Measurements from ENCODE around the gene CASZ1.
A peak's percentile ranks its signal among the peaks of the same experiment; 100 is the strongest.

Gene CASZ1

DNA sequence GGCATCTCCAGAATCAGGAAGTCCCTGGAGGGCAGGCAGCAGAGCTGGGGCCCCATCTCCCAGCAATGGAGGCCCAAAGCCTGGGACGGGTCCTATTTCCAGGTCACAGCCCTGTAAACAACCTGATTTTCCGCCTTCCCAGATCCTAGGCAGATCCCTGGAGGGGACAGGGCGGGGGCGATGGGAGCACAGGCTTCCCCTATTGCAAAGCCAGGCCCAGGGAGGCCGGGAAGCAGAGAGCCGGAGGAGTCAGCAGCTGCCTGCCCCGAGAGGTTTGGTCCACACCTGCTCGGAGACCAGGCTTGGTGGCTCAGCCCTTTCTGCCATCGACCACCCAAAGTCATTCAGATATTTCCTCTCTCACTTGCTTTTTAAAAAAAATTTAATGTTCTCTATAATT is 29.2 kb downstream of the CASZ1 start:
- H3K27me3 ChIP-seq (ENCODE audit: low read depth, low read length) = no peaks in the 10 kb centered on the region
- no peaks in the 10 kb centered on the region for H3K9me3 ChIP-seq (ENCODE audit: control insufficient read depth in 1 of 2, low read length in 2 of 2)
- H3K36me3 ChIP-seq (ENCODE audit: control insufficient read depth in 1 of 2, insufficient read depth in 2 of 2, low read length in 2 of 2) = no peaks in the 10 kb centered on the region
- no peak overlapping the region for H3K27ac ChIP-seq (ENCODE audit: low read length)
- no peak overlapping the region for H3K4me3 ChIP-seq (ENCODE audit: low read depth in 1 of 2, low read length in 2 of 2)
- peaks cover 5 to 14% of the 10 kb centered on the region in 2 donors for H3K4me1 ChIP-seq (ENCODE audit: control insufficient read depth in 1 of 2, insufficient read depth in 2 of 2, low read length in 2 of 2)

DNA sequence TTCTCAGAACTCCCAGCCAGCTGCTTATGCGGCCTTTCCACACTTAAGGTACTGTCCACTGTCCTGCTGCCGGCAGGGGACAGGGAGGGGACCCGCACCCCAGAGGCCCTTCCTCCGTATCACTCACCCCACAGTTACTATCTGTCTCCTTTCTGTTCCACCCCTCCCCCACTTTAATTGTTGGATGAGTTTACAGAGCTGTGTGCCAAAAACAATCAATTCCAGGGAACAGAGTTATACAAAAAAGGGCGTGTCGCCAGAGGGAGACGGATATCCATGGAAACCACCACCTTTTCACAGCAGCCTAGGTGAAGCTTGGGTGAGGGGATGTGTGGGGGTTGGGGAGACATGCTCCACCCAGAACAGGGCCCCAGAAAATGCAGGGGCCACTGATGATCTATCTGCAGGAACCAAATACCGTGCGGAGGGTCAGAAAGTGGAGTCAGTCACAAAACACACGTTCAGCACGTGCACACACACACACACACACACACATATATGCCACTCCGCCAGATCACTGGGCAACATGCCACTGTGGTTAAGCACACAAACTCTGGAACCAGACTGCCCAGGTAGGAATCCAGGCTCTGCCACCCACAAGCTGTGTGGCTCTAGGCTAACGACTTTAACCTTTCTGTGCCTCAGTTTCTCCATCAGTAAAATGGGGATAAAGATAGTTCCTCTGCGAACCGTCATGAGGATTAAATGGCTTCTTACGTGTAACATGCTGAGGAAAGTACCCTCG is 30.5 kb downstream of the CASZ1 start:
- Histone ChIP-seq H3K27ac (ENCODE audit: low read length) (no peak overlapping the region), H3K9me3 (ENCODE audit: control insufficient read depth in 1 of 2, low read length in 2 of 2) (no peaks in the 10 kb centered on the region), H3K4me3 (ENCODE audit: low read depth in 1 of 2, low read length in 2 of 2) (no peak overlapping the region), H3K36me3 (ENCODE audit: control insufficient read depth in 1 of 2, insufficient read depth in 2 of 2, low read length in 2 of 2) (no peaks in the 10 kb centered on the region), H3K4me1 (ENCODE audit: control insufficient read depth in 1 of 2, insufficient read depth in 2 of 2, low read length in 2 of 2) (peaks cover 5 to 24% of the 10 kb centered on the region in 2 donors), H3K27me3 (ENCODE audit: low read depth, low read length) (no peaks in the 10 kb centered on the region)

DNA sequence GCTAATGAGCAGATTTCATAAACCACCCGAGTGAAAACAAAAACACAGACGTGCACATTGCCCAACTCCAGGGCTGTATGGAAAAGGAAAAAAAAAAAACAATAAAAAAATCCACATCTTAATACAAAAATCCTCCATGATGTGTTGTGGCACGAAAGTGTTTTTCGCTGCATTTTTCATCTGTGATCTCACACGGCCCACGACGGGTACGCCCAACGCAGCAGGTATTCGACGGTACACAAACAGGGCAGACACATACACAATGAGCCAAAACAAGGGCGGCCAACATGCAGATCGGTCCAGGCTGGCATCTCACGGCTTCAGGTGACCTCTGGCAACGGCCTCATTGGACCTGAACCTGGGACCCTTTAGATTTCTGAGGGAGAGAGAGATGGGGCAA is 31.1 kb downstream of the CASZ1 start:
- Histone ChIP-seq H3K27ac (ENCODE audit: low read length) (no peak overlapping the region), H3K36me3 (ENCODE audit: control insufficient read depth in 1 of 2, insufficient read depth in 2 of 2, low read length in 2 of 2) (no peaks in the 10 kb centered on the region), H3K4me3 (ENCODE audit: low read depth in 1 of 2, low read length in 2 of 2) (no peak overlapping the region)

DNA sequence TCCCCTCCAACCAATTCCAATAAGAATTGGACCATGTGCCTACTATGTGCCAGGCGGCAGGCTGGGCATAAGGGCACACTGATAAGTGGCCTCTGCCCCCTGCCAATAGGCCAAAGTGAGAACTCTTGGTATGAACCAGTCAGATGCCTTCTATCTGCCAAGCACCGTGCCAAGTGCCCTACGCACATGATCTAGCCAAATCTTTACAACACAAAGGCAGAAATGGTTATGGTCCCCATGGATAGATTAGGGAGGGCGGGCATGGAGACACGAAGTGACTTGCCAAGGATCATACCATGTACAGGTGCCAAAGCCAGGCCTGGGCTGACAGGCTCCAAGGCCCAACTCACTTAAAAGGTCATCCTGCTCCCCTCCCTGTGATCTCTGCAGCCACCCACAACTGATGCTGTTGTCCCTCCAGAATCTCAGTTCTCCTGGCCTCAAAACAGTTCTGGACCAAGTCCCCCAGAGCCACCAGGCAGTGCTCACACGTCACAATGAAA is 32.1 kb downstream of the CASZ1 start:
- no peaks in the 10 kb centered on the region for H3K36me3 ChIP-seq (ENCODE audit: control insufficient read depth in 1 of 2, insufficient read depth in 2 of 2, low read length in 2 of 2)
- no peaks in the 10 kb centered on the region for H3K27me3 ChIP-seq (ENCODE audit: low read depth, low read length)
- H3K4me1 ChIP-seq (ENCODE audit: control insufficient read depth in 1 of 2, insufficient read depth in 2 of 2, low read length in 2 of 2) = peaks cover 5 to 24% of the 10 kb centered on the region in 2 donors
- H3K27ac ChIP-seq (ENCODE audit: low read length) = no peak overlapping the region
- no peaks in the 10 kb centered on the region for H3K9me3 ChIP-seq (ENCODE audit: control insufficient read depth in 1 of 2, low read length in 2 of 2)
- no peak overlapping the region for H3K4me3 ChIP-seq (ENCODE audit: low read depth in 1 of 2, low read length in 2 of 2)

More for the DNA sequence above, 31.1 kb downstream of the CASZ1 start:
- H3K9me3 ChIP-seq (ENCODE audit: control insufficient read depth in 1 of 2, low read length in 2 of 2) = no peaks in the 10 kb centered on the region
- peaks cover 5 to 24% of the 10 kb centered on the region in 2 donors for H3K4me1 ChIP-seq (ENCODE audit: control insufficient read depth in 1 of 2, insufficient read depth in 2 of 2, low read length in 2 of 2)
- no peaks in the 10 kb centered on the region for H3K27me3 ChIP-seq (ENCODE audit: low read depth, low read length)

DNA sequence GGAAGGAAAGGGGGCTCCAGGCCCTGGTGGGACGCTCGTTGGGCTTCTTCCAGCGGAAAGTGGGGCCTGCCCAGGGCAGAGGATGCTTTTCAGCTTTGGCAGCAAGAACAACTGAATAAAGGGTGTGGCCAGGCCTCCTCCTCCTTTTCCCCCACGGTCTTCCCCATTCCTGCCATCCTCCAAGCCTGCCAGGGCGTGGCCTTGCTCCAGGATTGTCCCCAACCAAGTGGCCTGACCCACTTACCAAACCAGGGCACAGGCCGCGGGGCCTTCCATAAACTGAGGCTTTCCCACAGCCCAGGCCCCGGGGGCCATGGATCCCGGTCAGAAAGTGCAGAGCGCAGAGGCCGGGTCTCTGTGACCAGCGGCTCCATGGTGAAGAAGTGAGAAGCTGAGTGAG is 33.6 kb downstream of the CASZ1 start:
- Histone ChIP-seq H3K4me1 (ENCODE audit: control insufficient read depth in 1 of 2, insufficient read depth in 2 of 2, low read length in 2 of 2) (peaks cover 7 to 24% of the 10 kb centered on the region in 2 donors), H3K27ac (ENCODE audit: low read length) (no peak overlapping the region), H3K27me3 (ENCODE audit: low read depth, low read length) (no peaks in the 10 kb centered on the region), H3K36me3 (ENCODE audit: control insufficient read depth in 1 of 2, insufficient read depth in 2 of 2, low read length in 2 of 2) (no peaks in the 10 kb centered on the region), H3K4me3 (ENCODE audit: low read depth in 1 of 2, low read length in 2 of 2) (no peak overlapping the region), H3K9me3 (ENCODE audit: control insufficient read depth in 1 of 2, low read length in 2 of 2) (no peaks in the 10 kb centered on the region)

DNA sequence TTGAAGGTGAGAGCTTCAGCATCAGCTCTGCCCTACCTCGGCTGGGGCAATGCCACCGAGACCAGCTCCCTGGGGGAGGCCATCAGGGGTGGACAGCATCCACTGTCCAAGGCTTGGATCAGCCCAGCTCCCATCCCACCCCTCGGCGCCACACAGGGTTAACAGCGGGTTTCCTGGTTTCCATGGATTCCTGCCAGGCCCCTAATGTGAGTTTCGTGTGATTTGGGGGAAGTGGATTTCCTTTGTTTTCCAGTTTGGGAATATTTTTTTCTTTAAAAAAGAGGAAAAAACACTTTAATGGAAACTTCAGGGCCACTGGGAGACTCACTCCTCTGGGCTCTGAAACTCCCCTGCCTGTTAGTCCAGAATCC is 34.3 kb downstream of the CASZ1 start:
- peaks cover 8 to 27% of the 10 kb centered on the region in 2 donors for H3K4me1 ChIP-seq (ENCODE audit: control insufficient read depth in 1 of 2, insufficient read depth in 2 of 2, low read length in 2 of 2)
- no peaks in the 10 kb centered on the region for H3K36me3 ChIP-seq (ENCODE audit: control insufficient read depth in 1 of 2, insufficient read depth in 2 of 2, low read length in 2 of 2)
- no peaks in the 10 kb centered on the region for H3K27me3 ChIP-seq (ENCODE audit: low read depth, low read length)
- H3K4me3 ChIP-seq (ENCODE audit: low read depth in 1 of 2, low read length in 2 of 2) = no peak overlapping the region
- no peaks in the 10 kb centered on the region for H3K9me3 ChIP-seq (ENCODE audit: control insufficient read depth in 1 of 2, low read length in 2 of 2)
- H3K27ac ChIP-seq (ENCODE audit: low read length) = peak overlapping the region; percentile 67

DNA sequence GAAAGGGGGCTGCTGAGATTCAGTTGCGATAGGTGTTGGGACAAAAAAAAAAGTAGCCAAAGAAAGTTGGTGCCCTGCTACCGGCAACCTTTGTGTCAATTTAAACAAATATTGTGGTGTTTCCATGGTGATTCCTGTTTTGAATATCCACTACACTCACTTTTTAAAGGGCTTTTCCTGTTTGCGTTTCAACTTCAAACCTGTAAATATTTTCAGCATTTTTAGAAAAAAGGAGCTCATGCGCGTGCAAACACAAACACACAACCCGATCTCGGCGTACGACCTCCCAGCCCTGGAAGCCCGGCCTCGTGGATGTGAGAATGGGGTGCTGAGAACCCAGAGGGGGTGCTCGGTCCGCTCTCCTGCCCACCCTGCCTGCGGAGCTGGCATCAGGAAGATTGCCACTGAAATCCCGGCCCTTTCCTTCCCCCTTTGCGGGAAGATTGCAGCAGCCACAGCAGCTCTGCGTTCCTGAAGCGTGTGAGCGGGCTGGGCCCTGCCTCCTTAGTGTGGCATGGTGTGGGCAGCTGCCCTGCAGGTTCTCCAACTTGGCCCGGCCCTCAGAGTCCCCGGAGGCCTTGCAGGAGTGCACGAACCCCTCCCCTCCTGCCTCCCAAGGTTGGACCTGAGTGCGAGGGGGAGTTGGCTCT is 34.8 kb downstream of the CASZ1 start:
- H3K4me3 ChIP-seq (ENCODE audit: low read depth in 1 of 2, low read length in 2 of 2) = no peak overlapping the region
- peaks cover 8 to 31% of the 10 kb centered on the region in 2 donors for H3K4me1 ChIP-seq (ENCODE audit: control insufficient read depth in 1 of 2, insufficient read depth in 2 of 2, low read length in 2 of 2)
- no peaks in the 10 kb centered on the region for H3K27me3 ChIP-seq (ENCODE audit: low read depth, low read length)
- no peaks in the 10 kb centered on the region for H3K36me3 ChIP-seq (ENCODE audit: control insufficient read depth in 1 of 2, insufficient read depth in 2 of 2, low read length in 2 of 2)
- H3K27ac ChIP-seq (ENCODE audit: low read length) = peak overlapping the region; percentile 67
- no peaks in the 10 kb centered on the region for H3K9me3 ChIP-seq (ENCODE audit: control insufficient read depth in 1 of 2, low read length in 2 of 2)

DNA sequence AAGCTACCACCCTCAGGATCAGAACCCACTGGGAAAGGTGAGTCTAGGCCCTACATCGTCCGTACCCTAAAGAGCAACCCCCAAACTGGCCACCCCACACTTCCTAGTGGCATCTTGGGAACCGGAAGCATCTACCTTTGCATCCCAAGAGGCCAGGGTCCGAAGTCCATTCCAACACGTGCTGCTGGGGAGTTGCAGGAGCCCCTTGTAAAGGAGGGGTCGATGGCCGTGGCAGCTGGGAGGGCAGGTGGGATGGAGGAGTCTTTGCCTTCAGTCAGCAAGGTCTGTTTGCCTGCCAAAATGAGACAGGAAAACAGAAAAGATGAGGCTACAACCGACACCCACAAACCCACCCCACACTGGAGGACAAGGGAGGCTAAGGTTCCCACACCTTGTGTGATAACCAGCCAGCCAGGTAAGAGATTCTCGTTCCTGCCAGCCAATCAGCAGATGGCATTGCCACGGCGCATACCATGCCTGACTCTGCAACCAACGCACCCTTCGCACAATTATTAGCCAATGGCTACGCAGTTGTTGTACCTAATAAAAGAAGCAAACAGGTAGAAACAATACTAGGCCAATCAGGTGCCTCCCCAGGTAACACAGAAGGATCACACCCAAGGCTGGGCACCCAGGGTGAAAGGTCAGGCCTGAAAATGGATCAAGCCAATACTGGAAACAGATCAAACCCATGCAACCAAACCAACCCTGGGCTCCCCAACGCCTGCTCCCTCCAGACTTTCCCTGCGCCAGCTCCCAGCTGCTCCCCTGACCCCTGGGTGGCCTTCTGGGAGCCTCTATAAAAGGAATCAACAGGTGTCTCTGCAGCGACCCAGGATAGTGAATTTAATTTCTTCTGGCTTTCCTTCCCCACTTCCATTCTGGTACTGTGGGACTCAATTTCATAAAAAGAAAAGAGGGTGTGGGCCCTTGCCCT is 35.6 kb downstream of the CASZ1 start:
- Histone ChIP-seq H3K36me3 (ENCODE audit: control insufficient read depth in 1 of 2, insufficient read depth in 2 of 2, low read length in 2 of 2) (no peaks in the 10 kb centered on the region), H3K27ac (ENCODE audit: low read length) (peak overlapping the region; percentile 67), H3K9me3 (ENCODE audit: control insufficient read depth in 1 of 2, low read length in 2 of 2) (no peaks in the 10 kb centered on the region), H3K27me3 (ENCODE audit: low read depth, low read length) (no peaks in the 10 kb centered on the region), H3K4me3 (ENCODE audit: low read depth in 1 of 2, low read length in 2 of 2) (no peak overlapping the region), H3K4me1 (ENCODE audit: control insufficient read depth in 1 of 2, insufficient read depth in 2 of 2, low read length in 2 of 2) (peaks cover 3 to 26% of the 10 kb centered on the region in 2 donors)

DNA sequence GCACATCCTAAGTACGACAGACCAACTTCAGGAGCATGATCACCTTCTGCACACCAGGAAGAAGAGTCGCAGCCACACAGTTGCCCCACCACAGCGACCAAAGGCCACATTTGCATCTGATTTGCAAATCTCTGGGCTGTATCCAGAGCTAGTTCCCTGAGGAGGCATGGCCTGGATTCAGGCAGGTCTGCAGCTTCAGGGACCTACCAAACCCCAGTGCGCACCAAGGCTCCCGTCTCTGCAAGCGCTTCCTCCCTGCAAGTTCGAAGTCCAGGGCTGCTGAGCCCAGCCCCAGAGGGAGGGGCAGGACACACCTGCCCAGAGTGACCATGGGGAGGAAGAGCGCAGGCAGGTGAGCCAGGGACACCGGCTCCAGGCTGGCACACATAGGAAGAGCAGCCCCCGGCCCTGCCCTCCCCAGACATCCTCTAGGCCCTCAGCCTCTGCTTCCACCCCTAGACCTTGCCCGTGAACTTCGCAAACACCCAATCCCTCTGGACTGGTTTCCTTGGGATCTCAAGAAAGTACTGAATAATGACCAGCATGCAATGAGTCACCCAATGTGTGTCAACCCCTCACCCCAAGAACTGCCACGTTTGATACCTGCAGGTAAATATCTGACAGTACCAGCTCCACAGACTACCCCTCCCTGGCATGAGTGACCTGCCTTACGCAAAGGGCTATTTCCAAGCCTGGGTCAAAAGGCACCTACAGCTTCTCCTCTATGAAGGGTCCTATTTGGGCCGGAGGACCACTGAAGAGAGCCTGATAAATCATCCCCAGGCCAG is 36.8 kb downstream of the CASZ1 start:
- Histone ChIP-seq H3K4me3 (ENCODE audit: low read depth in 1 of 2, low read length in 2 of 2) (no peak overlapping the region), H3K36me3 (ENCODE audit: control insufficient read depth in 1 of 2, insufficient read depth in 2 of 2, low read length in 2 of 2) (no peaks in the 10 kb centered on the region), H3K4me1 (ENCODE audit: control insufficient read depth in 1 of 2, insufficient read depth in 2 of 2, low read length in 2 of 2) (peaks cover 3 to 28% of the 10 kb centered on the region in 2 donors), H3K27me3 (ENCODE audit: low read depth, low read length) (no peaks in the 10 kb centered on the region), H3K27ac (ENCODE audit: low read length) (peak overlapping the region; percentile 41), H3K9me3 (ENCODE audit: control insufficient read depth in 1 of 2, low read length in 2 of 2) (no peaks in the 10 kb centered on the region)

DNA sequence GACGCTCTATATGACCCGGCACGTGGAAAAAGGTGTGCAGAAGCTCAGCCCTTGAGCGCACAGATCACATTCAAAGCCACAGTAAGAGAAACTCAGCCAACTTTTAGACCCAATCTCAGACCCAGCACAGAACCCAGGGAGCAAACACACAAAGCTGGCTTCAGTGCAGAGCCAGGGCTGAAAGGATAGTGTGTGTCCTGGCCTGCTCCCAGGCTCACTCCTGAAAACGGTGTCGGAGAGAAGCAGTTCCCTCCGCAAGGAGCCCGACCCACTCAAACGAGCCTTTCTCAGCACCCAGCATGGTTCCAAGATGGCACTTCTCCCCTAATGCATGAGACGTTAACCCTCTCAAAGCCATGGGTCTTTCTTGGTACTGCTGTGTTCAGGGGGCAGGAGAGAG is 39.6 kb downstream of the CASZ1 start:
- Histone ChIP-seq H3K4me1 (ENCODE audit: control insufficient read depth in 1 of 2, insufficient read depth in 2 of 2, low read length in 2 of 2) (peaks cover 3 to 26% of the 10 kb centered on the region in 2 donors), H3K36me3 (ENCODE audit: control insufficient read depth in 1 of 2, insufficient read depth in 2 of 2, low read length in 2 of 2) (no peaks in the 10 kb centered on the region), H3K4me3 (ENCODE audit: low read depth in 1 of 2, low read length in 2 of 2) (no peak overlapping the region), H3K27ac (ENCODE audit: low read length) (no peak overlapping the region), H3K27me3 (ENCODE audit: low read depth, low read length) (no peaks in the 10 kb centered on the region), H3K9me3 (ENCODE audit: control insufficient read depth in 1 of 2, low read length in 2 of 2) (no peaks in the 10 kb centered on the region)

All from muscle layer of duodenum (tissue), 2 donors.